GM19023 (cell line): ENCODE results near the gene KDM2A.
"Not testable (repeated sequence)": the region's sequence is repeated elsewhere in the genome, so short reads cannot be mapped to it uniquely, and the experiment has no call there.

Experiments
- ATAC-seq: cut with Tn5 transposase; IDR thresholded peaks from one replicate; pipeline ENCODE4 v1.9.1; 2021; ENCODE audit warnings: mild to moderate bottlenecking, moderate library complexity; ENCODE audit not compliant: unreplicated experiment

KDM2A gene

GRCh38 chr11:67165623-67166022 lies 46.6 kb downstream of the KDM2A start:
- no peak for ATAC-seq

- no peak for ATAC-seq
Measured at GRCh38 chr11:67167091-67167490, 48.0 kb downstream of the KDM2A start.

- no peak for ATAC-seq
Measured at GRCh38 chr11:67167719-67168118, 48.7 kb downstream of the KDM2A start.

- not testable (repeated sequence) for ATAC-seq
Measured at GRCh38 chr11:67168911-67169310, 49.8 kb downstream of the KDM2A start.

GRCh38 chr11:67174311-67174710 lies 55.2 kb downstream of the KDM2A start:
- ATAC-seq, result no peak

- ATAC-seq, result no peak
Measured at GRCh38 chr11:67177399-67178281, 58.6 kb downstream of the KDM2A start.

GRCh38 chr11:67178421-67178820 lies 59.4 kb downstream of the KDM2A start:
- ATAC-seq, result no peak

GRCh38 chr11:67178878-67179277 lies 59.8 kb downstream of the KDM2A start:
- ATAC-seq, result no peak

- no peak for ATAC-seq
Measured at GRCh38 chr11:67179892-67180490, 60.9 kb downstream of the KDM2A start.

GRCh38 chr11:67194096-67194495 lies 75.0 kb downstream of the KDM2A start:
- ATAC-seq, result no peak

- ATAC-seq, result no peak
Measured at GRCh38 chr11:67195971-67196456, 77.0 kb downstream of the KDM2A start.

GRCh38 chr11:67197606-67198005 lies 78.5 kb downstream of the KDM2A start:
- no peak for ATAC-seq

GRCh38 chr11:67198781-67199180 lies 79.7 kb downstream of the KDM2A start:
- not testable (repeated sequence) for ATAC-seq

- no peak for ATAC-seq
Measured at GRCh38 chr11:67199751-67200150, 80.7 kb downstream of the KDM2A start.

- no peak for ATAC-seq
Measured at GRCh38 chr11:67202028-67202427, 83.0 kb downstream of the KDM2A start.

GRCh38 chr11:67204822-67205221 lies 85.8 kb downstream of the KDM2A start:
- no peak for ATAC-seq

GRCh38 chr11:67209222-67209621 lies 90.2 kb downstream of the KDM2A start:
- not testable (repeated sequence) for ATAC-seq

GRCh38 chr11:67211656-67212436 lies 92.8 kb downstream of the KDM2A start:
- ATAC-seq, result no peak

GRCh38 chr11:67213178-67213621 lies 94.1 kb downstream of the KDM2A start:
- no peak for ATAC-seq

- ATAC-seq, result no peak
Measured at GRCh38 chr11:67227726-67228125, 108.7 kb downstream of the KDM2A start.

GRCh38 chr11:67230406-67230805 lies 111.3 kb downstream of the KDM2A start:
- ATAC-seq, result no peak
